ENCODE measurements around the gene CTSF.

GRCh38 chr11:66607126-66607834 is 38.9 kb upstream of the CTSF start:
- no peak for TF ChIP-seq CTCF (optimal IDR thresholded peaks at IDR 0.05 in 1 of 3, IDR thresholded peaks at IDR 0.05 in 1 of 3, conservative IDR thresholded peaks at IDR 0.05 in 1 of 3; ENCODE audit: extremely low read depth in 1 of 3, insufficient read depth in 2 of 3, low read length in 3 of 3)
- no peak for TF ChIP-seq EZH2 (IDR thresholded peaks at IDR 0.05; ENCODE audit: low read length)
